Measurements from ENCODE around the gene DYNC1I1. TPM values are rescaled to one million over a fixed set of nuclear protein-coding genes. Genes with fewer than 3 reads are reported as not detected.
A peak's percentile ranks its signal among the peaks of the same experiment; 100 is the strongest.

Gene DYNC1I1
- total RNA-seq, 1 donor from 2014 or later = 15.1 TPM

DNA sequence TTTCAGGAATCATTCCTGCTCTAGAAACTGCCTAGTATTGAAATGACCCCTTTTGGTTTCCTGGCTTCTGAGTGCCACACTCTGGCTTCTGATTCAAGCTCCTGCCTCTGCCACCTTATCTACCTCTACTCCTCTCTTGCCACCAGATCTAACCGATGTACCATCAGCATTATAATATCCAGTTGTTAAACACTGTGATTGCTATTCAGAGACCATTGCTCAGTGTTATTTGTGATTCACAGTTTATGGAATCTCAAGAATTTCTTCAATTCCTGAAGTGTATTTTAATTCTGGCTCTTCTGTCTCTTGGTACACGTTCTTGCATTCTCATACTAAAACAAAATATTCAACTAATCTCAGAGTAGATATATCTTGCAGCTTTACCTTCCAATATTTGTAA, 88.7 kb downstream of the DYNC1I1 start:
- no peak for DNase-seq

DNA sequence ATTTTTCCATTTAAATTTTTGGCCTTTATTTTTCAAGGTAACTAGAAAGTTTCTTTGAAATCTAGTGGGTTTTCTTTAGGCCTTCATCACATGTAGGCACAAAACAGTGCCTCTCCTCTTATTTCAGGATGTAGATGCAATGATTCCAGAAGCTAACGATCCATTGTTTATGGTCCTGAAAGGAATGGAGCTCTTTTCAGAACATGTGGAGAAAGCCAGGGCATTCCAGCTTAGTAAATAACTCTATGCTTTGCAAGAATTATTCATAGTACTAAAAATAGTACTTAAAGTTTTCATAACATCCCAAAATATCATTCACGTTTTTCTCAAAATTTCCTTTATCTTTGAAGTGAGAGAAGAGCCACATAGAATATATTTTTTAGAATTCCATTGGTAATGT, 91.3 kb downstream of the DYNC1I1 start:
- no peak for DNase-seq

DNA sequence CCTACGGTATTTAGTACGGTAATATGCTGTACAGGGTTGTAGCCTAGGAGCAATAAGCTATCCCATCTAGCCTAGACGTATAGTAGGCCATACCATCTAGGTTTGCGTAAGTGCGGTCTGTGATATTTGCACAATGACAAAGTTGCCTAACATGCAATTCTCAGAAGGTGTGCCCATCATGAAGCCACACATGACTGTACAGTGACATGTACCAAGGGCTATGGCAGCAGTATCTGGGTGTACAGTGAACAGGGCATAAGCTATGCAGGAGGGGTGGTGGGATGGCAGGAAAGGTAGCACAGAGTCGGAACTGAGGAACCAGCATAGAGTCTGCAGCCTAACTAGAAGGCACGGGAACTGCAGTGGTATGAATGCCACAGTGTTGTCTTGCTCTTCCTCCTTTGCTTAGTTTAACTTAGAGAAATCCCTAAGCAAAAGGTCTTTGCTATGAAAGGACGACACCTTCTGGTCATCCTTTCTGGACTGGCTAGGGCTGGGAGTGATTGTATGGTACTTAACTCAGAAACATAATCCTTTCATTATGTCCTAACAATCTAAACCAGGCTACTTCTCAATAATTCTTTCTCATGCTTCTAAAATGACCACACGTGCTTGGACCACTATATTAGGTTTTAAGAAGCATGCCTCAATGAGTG, 93.5 kb downstream of the DYNC1I1 start:
- peak; percentile 22 for DNase-seq

DNA sequence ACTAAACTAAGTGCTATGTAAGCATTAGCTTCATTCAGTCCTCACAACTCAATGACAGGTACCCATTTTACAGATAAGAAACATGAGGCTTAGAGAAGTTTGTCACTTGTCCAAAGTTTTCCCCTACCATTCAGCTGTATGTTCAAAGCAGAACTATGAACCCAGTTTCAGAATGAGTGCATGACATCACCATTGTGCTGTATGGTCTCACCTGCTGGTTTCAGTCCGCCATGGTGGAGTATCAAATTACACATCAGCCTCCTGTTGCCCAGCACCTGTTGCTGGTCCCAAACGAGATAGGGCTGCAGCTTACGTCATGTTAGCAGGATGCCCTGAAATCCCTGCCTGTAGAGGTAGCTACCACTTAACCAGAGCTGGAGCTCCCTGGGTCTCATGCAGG, 95.0 kb downstream of the DYNC1I1 start:
- DNase-seq = no peak

DNA sequence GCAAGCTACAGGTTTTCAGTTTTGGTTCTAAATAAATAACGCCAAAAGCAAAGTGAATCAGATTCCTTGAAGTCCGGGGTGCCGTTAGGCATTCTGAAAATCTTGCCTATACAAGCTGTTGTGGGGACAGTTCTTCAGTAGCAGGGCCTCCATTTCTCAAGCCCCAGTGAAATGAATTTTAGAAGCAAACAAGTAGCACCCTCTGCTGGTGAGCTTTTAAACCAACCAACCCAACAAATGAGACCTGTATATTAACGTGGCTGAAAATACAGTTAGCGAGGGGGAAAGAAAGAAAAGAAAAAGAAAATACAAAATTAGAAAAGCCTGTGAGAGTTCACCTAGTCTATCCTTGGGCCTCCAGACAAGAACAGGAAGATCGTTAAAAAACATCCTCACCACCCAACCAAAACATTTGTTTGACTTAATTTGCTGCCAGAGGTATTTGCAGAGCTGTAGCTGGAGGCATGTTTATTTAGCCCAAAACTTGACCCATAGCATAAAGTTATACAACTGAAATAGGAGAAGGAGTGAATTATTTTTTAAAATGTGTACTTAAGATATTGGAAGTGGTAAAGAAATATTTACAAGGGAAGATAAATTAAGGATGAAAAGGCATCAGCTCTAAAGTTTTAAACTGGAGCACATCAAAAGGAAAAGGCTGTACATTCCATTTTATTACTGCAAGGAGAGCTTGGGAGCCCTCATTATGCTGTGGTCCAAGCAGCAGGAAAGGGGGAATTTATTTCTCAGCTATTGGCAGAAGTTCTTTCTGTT, 98.9 kb downstream of the DYNC1I1 start:
- peak; percentile 70 for DNase-seq

DNA sequence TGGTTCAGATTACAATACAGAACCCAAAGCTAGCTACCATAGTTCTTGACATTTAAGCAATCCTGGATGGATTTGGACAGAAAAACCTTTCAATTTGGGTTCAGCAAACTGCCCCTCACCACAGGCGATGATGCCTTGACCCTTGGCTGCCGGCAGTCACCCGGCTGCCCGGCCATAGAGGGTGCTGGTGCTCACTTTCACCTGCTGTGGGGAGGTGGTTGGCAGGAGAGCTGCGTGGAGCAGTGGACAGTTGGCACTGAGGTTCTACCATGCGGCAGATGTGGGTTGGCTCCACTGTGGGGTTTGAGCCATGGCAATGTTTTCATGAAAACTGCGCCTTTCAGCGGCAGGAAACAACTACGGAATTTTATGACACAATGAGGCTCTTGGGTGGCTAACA, 99.5 kb downstream of the DYNC1I1 start:
- no peak for DNase-seq

DNA sequence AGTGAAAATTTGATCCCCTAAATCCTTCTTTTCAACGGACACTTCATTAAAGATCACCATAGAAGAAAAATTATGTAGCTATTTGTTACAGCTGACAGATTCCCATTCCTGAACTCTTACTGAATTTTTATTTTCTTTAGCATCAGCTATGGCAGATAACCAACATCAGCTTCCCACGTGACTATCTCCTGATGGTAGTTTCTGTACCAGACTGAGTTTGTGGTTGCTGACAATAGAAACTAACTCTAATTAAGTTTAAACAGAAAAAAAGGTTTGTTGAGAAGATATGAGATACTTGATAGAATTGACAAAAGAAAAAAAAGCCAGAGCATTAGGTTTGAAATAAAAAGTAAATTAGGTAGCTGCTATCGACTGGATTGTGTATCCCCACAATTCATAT, 101.8 kb downstream of the DYNC1I1 start:
- no peak for DNase-seq

DNA sequence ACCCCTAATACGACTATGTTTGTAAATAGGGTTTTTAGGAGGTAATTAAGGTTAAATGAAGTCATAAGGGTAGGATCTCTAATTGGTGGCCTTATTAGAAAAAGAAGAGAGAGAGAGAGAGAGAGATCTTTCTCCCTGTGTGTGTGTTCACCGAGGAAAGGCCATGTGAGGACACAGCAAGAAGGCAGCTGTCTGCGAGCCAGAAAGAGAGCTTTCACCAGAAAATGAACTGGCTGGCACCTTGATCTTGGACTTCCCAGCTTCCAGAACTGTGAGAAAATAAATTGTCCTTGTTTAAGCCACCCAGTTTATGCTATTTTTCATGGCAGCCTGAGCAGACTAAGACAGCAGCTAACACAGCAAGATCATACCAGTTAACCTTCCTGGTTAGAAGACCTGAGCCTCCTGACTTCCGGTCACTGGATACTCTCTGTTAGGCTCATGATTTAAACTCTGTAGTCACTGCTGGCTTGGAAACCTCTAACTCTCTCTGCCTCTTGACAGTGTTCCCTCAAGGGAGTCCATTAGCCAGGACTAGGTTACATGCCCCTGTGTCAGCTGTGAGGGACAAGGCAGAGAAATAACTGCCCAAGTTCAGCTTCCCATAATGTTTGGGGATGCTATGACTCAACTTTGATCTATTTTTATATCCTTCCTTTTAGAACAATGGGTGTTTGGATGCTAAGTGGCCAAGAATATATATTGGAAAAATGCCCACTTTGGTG, 102.3 kb downstream of the DYNC1I1 start:
- DNase-seq = peak; percentile 67

DNA sequence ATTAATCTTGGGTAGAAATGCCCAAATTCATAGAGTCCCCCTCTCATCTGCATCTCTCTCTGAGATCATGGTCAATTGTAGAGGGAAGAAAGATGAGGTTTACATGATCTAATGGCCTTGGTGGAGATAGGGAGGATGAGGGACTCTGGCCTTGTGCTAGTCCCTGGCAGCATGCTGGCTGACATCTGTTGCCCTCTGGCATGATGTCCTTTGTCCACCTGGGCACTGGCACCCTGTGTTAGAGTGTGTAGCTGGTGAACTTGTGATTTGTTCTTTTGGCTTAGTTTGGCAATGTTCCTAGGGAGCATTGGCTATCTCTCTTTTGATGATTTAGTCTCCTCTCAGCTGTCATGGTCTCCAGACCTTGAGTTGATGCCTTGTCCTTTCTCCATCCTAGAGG, 103.2 kb downstream of the DYNC1I1 start:
- no peak for DNase-seq

DNA sequence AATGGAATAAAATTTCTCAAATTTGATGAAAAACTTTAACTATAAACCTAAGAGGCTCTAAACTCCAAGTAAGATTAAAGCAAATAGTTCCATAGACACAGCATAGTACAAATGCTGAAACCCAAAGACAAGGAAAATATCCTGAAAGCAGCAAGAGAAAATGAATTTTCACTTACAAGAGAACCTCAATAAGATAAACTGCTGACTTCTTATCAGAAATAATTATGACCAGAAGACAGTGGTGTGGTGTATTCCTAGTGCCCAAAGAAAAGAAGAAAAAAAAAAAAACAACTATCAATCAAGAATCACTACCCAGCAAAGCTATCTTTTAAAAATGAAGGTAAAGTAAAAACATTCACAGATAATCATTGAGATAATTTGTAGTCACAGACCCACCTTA, 106.3 kb downstream of the DYNC1I1 start:
- no peak for DNase-seq

DNA sequence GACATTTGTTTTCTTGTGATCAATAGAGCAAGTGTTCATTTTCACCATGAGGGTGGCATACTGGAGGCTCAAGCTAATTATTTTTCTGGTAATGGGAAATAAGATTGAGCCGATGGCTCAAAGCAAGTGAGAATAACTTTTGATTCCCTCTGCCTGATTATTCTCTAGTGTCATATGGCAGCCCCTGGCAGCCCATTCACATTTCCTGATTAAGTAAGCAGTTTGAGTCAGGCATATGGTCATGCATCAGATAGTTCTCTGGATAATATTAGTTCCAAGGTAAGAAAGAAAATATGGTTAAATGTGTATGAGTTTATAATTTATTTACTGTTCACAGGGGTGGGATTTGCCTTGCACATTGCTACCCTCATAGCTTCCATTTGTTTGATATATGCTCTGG, 109.2 kb downstream of the DYNC1I1 start:
- DNase-seq = no peak

DNA sequence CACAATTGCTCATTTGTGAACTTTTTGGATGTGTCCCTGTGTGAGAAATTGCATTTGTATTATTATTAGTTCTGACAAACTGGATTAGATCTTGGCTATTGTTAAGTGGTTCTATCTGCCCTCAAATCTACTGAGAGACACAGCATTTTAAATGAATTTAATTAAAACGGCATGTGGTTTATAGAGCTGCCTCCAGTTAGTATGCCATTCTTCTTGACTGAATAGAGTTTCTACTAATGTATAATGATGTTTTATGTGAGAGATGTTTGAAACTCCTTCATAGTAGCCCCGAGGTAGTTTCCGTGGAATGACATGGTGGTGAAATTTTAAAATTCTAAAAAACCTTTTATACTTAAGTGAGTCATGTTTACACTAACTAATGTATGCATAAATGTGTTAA, 110.9 kb downstream of the DYNC1I1 start:
- no peak for DNase-seq

DNA sequence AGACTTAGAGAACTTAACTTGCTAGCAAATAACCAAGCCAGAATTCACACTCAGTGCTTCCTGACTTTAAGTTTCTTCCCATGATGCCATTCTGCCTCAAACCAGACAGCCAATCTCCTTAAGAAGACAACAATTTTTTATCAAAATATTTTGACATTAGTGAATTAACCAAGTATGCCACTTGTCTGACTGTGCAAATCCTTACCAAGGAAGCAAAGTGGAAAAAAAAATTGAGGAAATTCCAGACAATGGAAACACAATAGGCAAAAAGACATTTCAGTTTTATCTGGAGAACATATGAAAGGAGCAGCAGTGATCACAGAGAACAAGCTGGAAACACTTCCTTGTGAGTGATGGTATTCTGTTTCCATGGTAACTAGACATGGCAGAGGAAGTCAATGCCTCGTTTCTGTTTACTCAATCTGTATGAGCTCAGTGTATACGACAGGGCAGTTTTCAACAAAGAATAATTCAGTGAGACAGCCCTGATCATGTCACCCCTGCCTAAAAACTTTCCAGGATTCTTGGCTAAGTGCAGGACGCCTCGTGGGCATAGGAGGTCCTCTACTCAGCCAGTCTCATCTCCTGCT, 114.2 kb downstream of the DYNC1I1 start:
- DNase-seq = peak; percentile 78

DNA sequence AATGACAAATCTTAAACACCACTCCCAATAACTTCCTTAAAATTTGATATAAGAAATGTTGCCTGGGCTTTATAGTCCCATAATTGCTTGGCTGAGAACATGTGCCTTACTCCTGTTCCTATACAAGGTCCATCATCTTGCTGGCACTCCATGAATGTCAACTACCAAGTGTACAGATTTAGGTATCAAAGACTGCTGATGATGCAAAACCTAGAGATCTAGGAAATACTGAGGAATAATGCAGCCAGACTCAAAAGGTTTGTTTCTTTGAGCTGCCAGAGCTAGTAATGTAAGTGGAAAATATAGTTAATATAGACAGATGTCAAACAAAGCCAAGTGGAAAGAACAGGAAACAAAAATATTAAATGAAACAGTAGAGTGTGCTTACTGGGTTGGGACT, 121.1 kb downstream of the DYNC1I1 start:
- no peak for DNase-seq

DNA sequence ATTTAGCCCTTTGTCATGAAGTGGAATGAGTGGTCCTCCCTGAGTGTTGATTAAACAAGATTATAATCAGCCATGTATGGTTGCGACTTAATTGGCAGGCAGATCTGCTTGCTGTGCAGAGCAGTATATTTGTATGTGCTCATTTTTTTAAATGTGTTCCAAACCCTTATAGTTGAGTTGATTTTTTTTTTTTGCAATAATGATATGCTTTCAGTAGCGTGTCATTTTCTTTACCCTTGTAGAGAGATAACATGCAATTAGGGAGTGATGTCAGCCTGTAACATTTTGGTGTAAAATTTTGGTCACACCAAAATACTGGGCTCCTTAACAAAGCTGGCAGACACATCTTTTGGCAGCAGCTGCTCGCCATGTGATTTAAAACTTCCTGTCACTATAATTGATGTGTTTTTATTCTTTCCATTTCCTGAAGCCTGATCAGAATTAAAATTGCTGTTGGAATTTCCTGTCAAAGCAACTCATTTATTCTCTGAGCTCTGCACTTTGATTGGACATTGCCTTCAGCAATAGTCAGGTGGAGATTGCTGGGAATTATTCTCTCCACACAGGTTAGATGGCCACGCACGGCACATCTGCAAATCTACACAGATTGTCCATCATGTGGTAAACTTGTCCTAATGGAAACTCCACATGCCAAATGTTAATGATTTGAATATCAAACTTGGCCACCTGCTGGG, 125.3 kb downstream of the DYNC1I1 start:
- DNase-seq = peak; percentile 30

DNA sequence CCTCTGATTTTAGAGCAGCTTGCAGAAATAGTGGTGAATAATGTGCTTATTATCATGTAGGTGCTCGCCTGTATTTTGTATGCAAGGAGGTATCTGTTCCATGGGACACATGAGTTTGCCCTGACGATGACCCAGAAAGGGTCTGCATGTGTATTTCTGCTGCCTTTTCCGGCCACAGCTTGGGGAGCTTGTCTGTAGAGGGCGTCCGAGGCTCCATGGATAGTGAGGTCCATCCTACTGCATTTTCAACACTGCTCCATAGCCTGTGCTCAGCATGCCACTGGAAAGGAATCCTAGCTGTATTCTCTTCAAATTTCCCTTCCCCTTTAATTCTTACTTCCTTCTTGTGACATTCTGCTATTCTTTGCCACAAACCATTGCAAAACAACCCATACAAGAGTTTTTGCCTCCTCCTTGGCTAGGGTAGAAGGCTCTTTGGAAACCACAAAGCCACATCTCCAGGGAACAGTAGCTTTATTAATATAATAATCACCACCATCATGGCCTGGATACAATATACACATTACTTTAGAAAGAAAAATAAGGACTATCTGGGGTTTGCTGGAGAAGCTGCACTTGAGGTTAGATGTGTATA, 127.7 kb downstream of the DYNC1I1 start:
- DNase-seq = no peak

DNA sequence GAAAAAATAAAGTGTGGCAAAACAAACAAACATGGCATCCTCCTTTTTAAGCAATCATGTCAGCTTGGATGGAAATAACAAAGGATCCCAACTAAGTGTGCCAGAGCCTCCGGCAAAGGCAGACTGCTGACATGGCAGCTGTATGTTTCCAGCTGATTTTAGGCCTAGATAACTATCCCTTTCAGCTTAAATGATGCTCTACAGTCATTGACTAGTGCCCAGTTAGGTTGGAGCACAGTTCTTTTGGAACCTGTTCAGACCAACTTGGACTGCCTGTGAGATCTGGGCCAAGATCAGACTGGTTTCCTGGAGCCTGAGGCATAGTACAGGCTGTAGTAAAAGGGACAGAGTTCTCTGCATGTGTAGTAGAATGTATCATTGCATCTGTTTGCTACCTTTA, 128.7 kb downstream of the DYNC1I1 start:
- DNase-seq = no peak

DNA sequence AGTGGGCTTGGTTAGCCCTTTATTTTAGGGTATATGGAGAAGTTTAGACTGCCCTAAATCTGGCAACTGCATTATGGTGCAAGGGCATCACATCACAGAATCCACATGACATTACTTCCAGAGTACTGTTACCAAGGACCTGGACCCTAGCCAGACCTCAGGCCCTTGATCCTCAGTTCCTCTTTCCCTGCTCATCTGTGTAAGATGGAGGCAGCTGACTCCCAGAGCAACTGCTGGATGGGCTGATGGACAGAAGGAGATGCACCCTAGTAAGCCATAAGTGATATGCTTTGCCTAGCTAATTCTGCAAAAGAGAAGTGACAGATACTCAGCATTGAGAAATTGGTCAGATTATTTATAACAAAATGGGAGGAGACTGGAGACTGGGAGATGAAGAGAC, 131.7 kb downstream of the DYNC1I1 start:
- DNase-seq = no peak

DNA sequence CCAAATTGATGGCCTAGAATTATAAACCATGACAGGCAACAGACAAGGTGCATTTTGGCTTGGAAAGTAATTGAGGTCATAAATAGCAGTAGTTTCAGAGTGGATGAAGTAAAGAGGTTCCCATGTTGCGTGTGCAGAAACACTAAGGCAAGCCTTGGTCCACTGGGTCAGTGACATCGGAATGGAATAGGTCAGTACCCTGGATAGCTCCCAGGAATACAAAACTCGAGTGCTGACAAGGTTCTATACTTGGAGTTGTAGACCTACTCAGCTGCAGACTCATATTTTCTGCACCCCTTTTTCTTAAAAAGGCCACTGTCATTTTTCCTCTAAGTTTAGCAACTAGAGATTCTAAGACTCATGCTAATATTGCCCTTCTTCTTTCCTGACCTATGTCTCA, 132.8 kb downstream of the DYNC1I1 start:
- peak; percentile 24 for DNase-seq

DNA sequence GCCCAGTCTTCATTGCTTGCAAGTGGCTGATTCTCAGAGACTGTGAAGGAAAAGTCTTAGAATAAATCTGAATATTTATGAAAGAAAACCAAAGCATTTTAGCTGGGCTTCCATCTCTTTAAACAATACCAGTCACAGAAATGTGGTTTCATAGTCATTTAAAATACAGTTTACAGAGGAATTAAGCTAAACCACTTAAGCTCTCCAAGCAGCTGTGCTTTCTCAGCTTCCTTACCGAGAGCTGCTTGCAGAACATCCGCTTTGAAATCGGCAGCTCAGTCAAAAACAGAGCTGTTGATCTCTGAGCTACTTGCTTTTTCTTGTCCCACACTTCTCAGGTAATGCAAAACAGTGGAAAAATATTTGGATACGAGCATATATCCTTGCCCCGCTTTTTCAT, 134.5 kb downstream of the DYNC1I1 start:
- no peak for DNase-seq

DNA sequence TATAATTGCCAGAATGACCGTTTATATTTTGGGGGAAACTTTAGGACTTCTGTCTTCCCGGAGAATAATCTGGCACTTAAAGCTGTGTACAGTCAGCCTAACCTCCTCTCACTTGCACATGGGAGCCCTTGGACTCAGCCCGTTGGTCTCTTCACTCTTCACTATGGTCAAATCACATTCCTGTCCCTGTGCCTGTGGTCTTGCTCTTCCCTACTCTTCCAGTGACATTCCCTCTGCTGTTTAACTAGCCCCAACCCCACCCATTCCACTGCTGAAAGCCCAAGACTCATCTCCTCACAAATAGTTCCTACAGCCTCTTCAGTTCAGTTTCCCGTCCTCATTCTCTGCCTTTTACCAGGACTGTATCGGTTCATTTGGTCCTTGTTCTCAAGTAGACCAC, 135.0 kb downstream of the DYNC1I1 start:
- no peak for DNase-seq

DNA sequence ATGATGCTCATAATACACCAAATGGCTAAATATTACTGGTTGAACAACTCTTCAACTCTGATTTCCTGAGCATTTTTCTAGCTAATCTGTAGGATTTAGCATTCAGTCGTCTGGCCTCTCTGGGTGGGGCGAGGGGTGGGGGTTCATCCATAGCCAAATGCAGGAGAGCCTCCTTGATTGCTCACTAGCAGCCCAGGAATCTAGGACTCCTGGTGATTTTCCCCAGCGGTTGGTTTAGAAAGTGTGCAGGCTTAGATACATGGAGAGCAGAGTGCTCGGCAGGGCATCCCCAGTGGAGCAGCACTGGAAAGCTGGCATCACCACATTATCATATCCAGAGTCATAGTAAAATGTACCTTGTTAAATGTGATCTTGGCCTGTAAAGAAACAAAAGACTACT, 136.1 kb downstream of the DYNC1I1 start:
- no peak for DNase-seq

Measured in dermis blood vessel endothelial cell (primary cell).